GM18861 (cell line): Measurements from ENCODE around the gene PPP1R8.

Source experiments
- ATAC-seq: cut with Tn5 transposase; IDR thresholded peaks from one replicate; pipeline ENCODE4 v1.9.1; 2021; ENCODE audit not compliant: unreplicated experiment

The PPP1R8 gene

GRCh38 chr1:27889506-27889905 is 58.9 kb downstream of the PPP1R8 start:
- no peak for ATAC-seq

- ATAC-seq: peak; percentile 38
Observed at GRCh38 chr1:27891196-27891889, 60.8 kb downstream of the PPP1R8 start.

- ATAC-seq: no peak
Observed at GRCh38 chr1:27894521-27894920, 63.9 kb downstream of the PPP1R8 start.
